Measurements from ENCODE around the gene PLCL2.

- TF ChIP-seq, protein P1, sequence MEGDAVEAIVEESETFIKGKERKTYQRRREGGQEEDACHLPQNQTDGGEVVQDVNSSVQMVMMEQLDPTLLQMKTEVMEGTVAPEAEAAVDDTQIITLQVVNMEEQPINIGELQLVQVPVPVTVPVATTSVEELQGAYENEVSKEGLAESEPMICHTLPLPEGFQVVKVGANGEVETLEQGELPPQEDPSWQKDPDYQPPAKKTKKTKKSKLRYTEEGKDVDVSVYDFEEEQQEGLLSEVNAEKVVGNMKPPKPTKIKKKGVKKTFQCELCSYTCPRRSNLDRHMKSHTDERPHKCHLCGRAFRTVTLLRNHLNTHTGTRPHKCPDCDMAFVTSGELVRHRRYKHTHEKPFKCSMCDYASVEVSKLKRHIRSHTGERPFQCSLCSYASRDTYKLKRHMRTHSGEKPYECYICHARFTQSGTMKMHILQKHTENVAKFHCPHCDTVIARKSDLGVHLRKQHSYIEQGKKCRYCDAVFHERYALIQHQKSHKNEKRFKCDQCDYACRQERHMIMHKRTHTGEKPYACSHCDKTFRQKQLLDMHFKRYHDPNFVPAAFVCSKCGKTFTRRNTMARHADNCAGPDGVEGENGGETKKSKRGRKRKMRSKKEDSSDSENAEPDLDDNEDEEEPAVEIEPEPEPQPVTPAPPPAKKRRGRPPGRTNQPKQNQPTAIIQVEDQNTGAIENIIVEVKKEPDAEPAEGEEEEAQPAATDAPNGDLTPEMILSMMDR (IDR thresholded peaks at IDR 0.05; ENCODE audit: low read length): no peak
- no peak for TF ChIP-seq EZH2 (IDR thresholded peaks at IDR 0.05; ENCODE audit: borderline replicate concordance, low read length)
Observed at GRCh38 chr3:16993227-16993626, 108.5 kb downstream of the PLCL2 start.

All from OCI-LY1 (cell line).